NCI-H1694 (cell line): ENCODE measurements around the gene IRAK3.
A peak's percentile ranks its signal among the peaks of the same experiment; 100 is the strongest.
"Not testable (repeated sequence)": the region's sequence is repeated elsewhere in the genome, so short reads cannot be mapped to it uniquely, and the experiment has no call there.

Experiments used
- DNase-seq: peaks from one replicate; lab custom pipeline; 2025; lab: John Stamatoyannopoulos, UW

Gene IRAK3

GRCh38 chr12:66258011-66258410, 69.0 kb downstream of the IRAK3 start:
- DNase-seq: no peak

GRCh38 chr12:66262737-66263136, 73.7 kb downstream of the IRAK3 start:
- no peak for DNase-seq

- DNase-seq: no peak
Observed at GRCh38 chr12:66268562-66268961, 79.5 kb downstream of the IRAK3 start.

GRCh38 chr12:66269142-66269541, 80.1 kb downstream of the IRAK3 start:
- no peak for DNase-seq

GRCh38 chr12:66269757-66270383, 80.9 kb downstream of the IRAK3 start:
- peak; percentile 24 for DNase-seq

- DNase-seq: no peak
Observed at GRCh38 chr12:66270613-66271012, 81.6 kb downstream of the IRAK3 start.

GRCh38 chr12:66272650-66273049, 83.6 kb downstream of the IRAK3 start:
- no peak for DNase-seq

- no peak for DNase-seq
Observed at GRCh38 chr12:66273147-66273546, 84.1 kb downstream of the IRAK3 start.

GRCh38 chr12:66275040-66275439, 86.0 kb downstream of the IRAK3 start:
- DNase-seq: no peak

- DNase-seq: no peak
Observed at GRCh38 chr12:66279123-66279712, 90.2 kb downstream of the IRAK3 start.

GRCh38 chr12:66280561-66280960, 91.5 kb downstream of the IRAK3 start:
- no peak for DNase-seq

GRCh38 chr12:66282244-66282643, 93.2 kb downstream of the IRAK3 start:
- no peak for DNase-seq

- DNase-seq: no peak
Observed at GRCh38 chr12:66287275-66287674, 98.3 kb downstream of the IRAK3 start.

GRCh38 chr12:66288121-66288520, 99.1 kb downstream of the IRAK3 start:
- no peak for DNase-seq

GRCh38 chr12:66289485-66289884, 100.5 kb downstream of the IRAK3 start:
- DNase-seq: no peak

- no peak for DNase-seq
Observed at GRCh38 chr12:66290716-66291200, 101.7 kb downstream of the IRAK3 start.

- DNase-seq: no peak
Observed at GRCh38 chr12:66296176-66296683, 107.2 kb downstream of the IRAK3 start.

- DNase-seq: no peak
Observed at GRCh38 chr12:66297080-66297479, 108.1 kb downstream of the IRAK3 start.

- no peak for DNase-seq
Observed at GRCh38 chr12:66297923-66298322, 108.9 kb downstream of the IRAK3 start.

GRCh38 chr12:66301944-66302826, 113.2 kb downstream of the IRAK3 start, which contains the start of gene HELB:
Gene HELB, plus strand, starts transcription at chr12:66302493. Its CDS starts 111 bp downstream, at chr12:66302604.
- DNase-seq: peak; percentile 85

GRCh38 chr12:66302827-66303169, 113.8 kb downstream of the IRAK3 start:
- DNase-seq: no peak

- not testable (repeated sequence) for DNase-seq
Observed at GRCh38 chr12:66303316-66303804, 114.3 kb downstream of the IRAK3 start.
